CD4-positive, alpha-beta T cell treated with Interleukin-2 at 100 ng/mL for 4 hours (primary cell): ENCODE data around the gene SIAH3.
A peak's percentile ranks its signal among the peaks of the same experiment; 100 is the strongest.

Experiments
- DNase-seq: peaks from one replicate; pipeline ENCODE4 v3.0.0-alpha.2; 2020; ENCODE audit warnings: low spot score

Gene SIAH3

GRCh38 chr13:45863709-45864590 is 12.4 kb upstream of the SIAH3 start:
- no peak for DNase-seq

DNA sequence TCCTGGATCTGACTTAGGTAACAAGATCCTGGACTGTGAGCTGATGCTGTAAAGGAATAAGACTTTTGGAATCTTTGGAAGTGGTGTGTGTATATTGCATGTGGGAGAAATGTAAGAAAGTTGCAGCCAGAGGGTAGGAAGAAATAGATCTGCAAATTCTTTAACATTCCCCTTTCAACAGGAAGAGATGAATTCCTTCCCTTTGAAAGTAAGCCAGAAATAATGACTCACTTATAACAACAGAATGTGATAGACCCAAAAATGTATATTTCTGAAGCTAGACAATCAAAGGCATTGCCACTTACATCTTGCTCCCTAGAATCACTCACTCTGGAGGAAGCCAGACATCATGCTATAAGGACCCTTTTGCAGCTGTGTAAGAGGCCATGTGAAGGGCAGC is 9.8 kb upstream of the SIAH3 start:
- DNase-seq: no peak

GRCh38 chr13:45860240-45860639 is 8.7 kb upstream of the SIAH3 start:
- DNase-seq: no peak

GRCh38 chr13:45859705-45860104 is 8.2 kb upstream of the SIAH3 start:
- DNase-seq: no peak

DNA sequence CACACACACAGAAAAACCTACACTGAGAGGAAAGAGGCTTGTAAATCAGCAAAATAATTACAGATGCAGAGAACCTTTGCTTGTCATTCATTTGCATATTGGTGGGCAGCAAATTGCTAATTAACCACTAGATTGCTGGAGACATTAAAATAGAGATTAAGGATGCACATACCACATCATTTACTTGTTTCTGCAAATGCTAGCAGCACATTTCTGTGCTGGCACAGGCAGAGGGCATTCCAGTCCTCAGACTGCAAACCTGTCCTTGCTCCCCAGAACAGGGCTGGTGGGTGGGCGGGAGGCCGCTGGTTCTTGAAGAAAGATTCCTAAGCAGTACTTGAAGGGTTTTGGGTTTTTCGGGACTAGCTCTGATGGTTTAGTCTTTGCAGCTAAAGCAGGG is 941 bp upstream of the SIAH3 start:
- no peak for DNase-seq

- DNase-seq: no peak
Observed at GRCh38 chr13:45851956-45852355, 403 bp upstream of the SIAH3 start.

GRCh38 chr13:45850027-45850613 is 1.4 kb downstream of the SIAH3 start:
- no peak for DNase-seq

DNA sequence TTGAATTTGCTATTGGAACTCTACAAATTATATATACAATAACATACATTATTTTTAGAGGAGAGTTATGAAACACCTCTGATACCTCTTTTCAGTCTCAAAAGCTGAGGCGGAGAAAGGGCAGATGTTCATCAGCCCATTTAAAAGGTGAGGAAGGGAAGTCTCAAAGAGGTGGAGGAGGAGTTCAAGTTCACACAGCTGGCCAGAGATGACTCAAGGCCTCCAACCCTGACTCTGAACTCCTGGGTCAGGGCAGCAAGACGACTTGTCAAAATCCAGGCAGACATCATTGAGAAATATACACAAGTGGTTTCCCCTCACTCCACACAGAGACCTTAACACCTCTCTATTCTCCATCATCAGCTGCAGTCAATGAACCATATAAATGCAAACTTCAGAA is 2.1 kb downstream of the SIAH3 start:
- no peak for DNase-seq

GRCh38 chr13:45847554-45848224 is 3.9 kb downstream of the SIAH3 start:
- DNase-seq: peak; percentile 40

DNA sequence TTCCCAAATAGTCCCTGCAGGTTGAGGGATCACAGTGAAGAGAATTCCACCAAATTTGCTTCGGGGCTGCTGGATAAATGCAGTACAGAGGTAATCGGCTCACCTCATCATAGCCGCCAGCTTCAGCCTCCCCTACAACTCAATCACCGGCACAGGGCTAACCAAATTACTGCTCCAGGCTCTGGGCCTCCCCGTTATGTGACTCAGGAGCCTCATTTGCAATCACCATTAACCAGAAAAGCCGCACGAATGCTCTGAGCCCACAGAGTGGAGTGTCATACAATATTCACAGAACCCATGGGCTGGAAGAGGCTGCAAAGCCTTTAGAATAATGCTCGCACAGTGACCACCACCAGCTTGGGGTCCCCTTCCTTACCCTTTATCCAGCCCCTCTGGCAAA is 4.9 kb downstream of the SIAH3 start:
- DNase-seq: no peak

DNA sequence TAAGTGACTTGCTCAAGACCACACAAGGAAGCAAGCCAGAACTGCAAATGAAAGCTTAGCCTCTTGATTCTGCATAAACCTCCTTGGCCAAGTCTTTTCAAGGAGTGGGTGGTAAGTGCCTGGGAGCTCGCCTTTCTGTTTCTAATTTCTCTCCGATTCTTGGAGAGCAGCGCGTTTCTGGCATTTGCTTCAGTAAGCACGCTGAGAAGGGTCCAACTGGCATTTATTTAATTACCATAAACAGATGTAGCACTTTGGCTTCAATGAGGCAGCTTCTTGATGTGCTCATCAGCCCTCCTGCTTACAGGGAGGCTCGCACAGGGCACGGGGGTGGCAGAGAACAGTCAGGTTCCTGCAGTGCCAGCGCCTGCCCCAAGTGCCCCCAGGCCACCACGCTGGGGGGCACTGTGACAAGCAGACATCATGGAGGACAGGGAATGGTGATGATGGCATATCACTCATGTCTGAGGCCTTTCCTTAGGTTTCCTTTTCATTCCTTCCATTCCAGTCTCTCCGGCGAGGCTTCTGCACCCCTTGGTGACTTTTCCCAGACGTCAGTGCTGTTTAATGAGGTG is 13.3 kb downstream of the SIAH3 start:
- no peak for DNase-seq

DNA sequence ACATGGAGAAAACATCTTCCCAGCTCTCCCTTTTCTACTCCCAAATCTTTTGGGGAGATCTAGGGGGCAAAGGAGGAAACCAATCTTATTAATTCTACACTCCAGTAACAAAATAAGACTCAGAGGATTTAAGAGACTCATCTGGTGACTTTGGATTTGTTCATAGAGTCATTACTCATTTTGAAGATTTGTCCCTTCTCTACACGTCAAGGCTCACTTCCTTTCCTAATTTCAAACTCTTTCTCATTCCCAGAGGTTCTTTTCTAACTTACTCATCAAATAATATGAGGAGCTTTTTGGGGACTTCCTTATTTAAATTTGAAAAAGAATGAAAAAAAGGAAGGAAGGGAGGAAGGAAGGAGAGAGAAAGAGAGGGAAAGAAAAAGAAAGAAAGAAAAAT is 14.4 kb downstream of the SIAH3 start:
- no peak for DNase-seq

- DNase-seq: no peak
Observed at GRCh38 chr13:45834411-45834994, 17.1 kb downstream of the SIAH3 start.

GRCh38 chr13:45833663-45834375 is 17.7 kb downstream of the SIAH3 start:
- no peak for DNase-seq

DNA sequence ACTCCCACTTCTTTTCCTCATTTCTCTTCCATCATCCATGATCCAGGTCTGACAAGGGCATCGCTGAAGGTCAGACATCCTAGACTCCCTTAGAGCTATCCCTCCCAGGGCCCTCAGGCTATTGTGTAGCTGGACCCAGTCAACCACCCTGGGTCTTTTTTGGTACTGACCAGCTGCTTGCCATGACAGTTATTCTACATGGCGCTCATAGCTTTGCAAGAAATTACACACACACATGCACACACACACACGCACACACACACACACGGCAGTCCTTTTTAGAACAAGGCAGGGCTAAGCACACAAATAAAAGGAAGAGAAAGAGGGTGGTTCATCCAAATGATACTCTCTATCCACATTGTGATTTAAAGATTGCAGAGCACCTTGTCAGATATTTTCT is 18.3 kb downstream of the SIAH3 start:
- no peak for DNase-seq

- DNase-seq: no peak
Observed at GRCh38 chr13:45831851-45832250, 19.7 kb downstream of the SIAH3 start.

GRCh38 chr13:45830121-45830520 is 21.4 kb downstream of the SIAH3 start:
- no peak for DNase-seq

DNA sequence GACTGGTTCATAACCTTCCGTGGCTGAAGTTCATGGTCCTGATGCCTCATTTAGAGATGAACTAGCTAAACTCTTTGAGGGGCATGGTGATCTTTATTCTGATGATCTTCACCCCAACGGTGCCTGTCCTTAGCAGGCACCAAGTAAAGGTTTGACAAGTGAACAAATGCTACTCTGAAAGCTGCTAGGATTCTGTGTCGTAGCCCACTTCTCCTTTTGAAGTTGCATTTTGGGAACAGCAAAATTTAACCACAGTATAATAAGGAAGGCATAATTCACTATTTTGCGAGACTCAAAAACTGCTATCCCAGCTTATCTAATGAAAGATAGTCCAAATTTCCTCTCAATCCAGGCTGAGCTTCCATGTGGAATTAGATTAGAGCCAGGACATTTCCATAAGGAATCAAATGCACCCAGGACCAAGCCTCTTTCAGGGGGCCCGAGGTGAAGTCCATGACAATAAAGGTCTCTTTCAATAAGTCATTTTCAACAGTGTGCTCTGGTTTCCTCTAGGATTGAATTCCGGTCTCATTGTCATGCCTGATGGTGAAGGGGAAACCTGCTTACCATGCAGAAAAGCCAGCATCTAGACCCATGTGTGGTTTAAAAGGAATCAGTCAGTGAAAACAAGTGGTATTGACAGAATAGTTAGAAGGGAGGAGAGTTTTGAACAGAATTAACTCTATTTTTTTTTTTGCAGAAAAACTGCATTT is 23.1 kb downstream of the SIAH3 start:
- no peak for DNase-seq

DNA sequence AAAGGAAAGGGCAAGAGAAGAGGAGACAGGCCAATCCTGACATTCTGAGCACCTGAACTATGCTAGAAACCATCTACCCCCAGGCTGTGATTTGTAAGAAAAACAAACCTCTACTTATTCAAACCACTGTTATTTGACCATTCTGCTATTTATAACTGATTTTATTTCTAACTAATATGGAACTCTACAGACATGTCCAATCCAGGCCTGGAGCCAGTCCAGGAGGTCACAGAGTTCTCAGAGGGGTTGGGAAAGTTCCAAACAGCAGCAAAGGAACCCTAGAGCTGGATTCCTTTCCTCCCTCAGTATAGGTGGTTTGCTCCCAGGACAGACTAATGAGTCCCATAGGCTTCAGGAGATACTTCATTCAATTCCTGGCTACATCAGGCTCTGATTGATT is 24.2 kb downstream of the SIAH3 start:
- DNase-seq: no peak

- no peak for DNase-seq
Observed at GRCh38 chr13:45826731-45827130, 24.8 kb downstream of the SIAH3 start.

DNA sequence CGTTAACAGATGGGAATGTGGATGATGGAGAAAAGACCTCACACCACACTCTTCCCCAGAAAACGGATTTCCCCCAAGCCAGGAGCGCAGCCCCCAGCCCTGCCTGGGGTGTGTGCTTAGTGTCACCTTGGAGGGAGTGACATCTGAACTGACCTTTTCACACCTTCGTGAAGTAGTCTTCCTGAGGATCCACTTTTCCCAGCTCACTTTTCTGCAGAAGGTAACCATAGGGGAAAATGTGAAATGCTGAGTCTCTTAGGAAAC is 26.2 kb downstream of the SIAH3 start:
- DNase-seq: no peak
